GM21723 (cell line): Measurements from ENCODE around the gene CD63.
A peak's percentile ranks its signal among the peaks of the same experiment; 100 is the strongest.
"Not testable (repeated sequence)": the region's sequence is repeated elsewhere in the genome, so short reads cannot be mapped to it uniquely, and the experiment has no call there.

Source experiments
- ATAC-seq: cut with Tn5 transposase; IDR thresholded peaks from one replicate; pipeline ENCODE4 v1.9.1; 2021; ENCODE audit warnings: mild to moderate bottlenecking, moderate library complexity; ENCODE audit not compliant: unreplicated experiment

Gene CD63, protein sequence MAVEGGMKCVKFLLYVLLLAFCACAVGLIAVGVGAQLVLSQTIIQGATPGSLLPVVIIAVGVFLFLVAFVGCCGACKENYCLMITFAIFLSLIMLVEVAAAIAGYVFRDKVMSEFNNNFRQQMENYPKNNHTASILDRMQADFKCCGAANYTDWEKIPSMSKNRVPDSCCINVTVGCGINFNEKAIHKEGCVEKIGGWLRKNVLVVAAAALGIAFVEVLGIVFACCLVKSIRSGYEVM

GRCh38 chr12:55728939-55729818 is at the start of gene CD63:
CD63 (minus strand) TSS chr12:55729009; CDS start chr12:55728341, 668 bp downstream.
- peak; percentile 68 for ATAC-seq

- no peak for ATAC-seq
Observed at GRCh38 chr12:55777856-55778255, 49.0 kb upstream of the CD63 start.

GRCh38 chr12:55771736-55772135 is 42.9 kb upstream of the CD63 start:
- ATAC-seq = no peak

DNA sequence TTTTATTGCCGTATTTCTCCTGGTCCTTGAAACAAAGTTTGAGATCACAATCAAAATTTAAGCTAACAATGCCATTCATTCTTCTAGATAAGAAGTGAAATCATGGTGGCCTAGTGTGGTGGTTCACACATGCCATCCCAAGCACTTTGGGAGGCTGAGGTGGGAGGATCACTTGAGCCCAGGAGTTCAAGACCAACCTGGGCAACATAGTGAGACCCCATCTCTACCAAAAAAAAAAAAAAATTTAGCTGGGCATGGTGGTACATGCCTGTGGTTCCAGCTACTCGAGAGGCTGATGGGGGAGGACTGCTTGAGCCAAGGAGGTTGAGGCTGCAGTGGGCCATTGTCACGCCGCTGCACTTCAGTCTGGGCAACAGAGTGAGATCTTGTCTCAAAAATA is 38.3 kb upstream of the CD63 start:
- ATAC-seq = no peak

DNA sequence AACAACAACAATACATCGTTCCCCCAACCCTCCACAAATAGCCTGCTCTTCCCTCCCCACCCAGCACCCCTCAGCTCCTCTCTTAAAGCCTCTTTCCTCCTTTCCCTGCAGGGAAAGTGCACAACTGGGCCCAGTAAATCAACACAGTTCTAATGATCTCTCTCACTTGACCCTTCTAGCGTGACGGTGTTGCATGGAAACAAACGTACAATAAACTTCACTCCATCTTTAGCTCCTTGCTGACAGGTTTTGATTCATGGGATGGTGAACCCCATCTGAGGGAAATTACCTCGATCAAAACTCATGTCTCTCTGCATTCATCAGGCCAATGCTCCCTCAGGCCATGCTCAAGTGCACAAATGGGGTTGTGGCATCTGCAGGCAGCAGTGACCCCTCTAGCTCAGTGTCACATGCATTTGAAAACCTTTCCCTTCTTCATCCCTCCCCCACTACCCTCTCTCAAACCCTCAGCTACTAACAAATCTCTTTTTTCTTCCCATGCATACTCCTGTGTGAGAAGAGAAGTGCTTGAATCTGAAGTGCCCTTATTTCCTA is 37.0 kb upstream of the CD63 start:
- no peak for ATAC-seq

DNA sequence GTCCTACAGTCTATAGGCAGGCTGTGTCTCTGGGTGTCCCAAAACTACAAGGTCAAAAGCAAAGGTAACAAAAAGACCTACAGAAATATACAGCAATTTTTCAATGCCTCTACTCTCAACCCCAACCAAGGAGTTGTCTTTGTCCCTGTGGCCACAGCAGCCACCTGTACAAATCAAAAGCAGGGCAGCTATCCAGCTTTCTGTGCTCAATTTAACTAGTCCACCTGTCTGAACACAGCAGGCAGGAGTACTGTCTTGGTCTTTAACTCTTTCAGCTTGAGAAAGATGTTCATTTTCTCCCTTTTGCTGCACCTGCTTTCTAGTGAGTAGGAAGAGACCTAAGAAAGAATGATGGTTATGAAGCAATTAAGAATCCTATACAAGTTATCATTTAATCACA is 33.8 kb upstream of the CD63 start:
- ATAC-seq = no peak

GRCh38 chr12:55760663-55761062 is 31.9 kb upstream of the CD63 start:
- ATAC-seq = no peak

- not testable (repeated sequence) for ATAC-seq
Observed at GRCh38 chr12:55758575-55758974, 29.8 kb upstream of the CD63 start.

DNA sequence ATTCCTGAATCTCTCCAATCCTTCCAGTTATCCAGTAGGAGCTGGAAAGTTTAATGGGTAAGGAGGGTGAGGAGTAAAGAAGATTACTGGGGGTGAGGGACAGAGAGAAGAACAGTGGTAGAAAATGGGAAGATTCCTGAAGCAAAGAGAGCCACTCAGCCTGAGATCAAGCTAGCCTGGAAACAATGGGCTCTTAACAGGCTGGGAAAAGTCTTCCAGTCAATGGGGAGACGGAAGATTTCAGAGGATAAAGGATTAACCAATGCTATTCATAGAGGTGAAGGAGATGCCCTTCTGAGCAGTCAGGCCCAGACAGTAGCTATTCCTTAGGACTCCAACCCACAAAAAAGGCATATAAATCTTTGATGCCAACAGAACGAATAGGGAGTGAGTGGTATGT is 28.9 kb upstream of the CD63 start:
- ATAC-seq = no peak

DNA sequence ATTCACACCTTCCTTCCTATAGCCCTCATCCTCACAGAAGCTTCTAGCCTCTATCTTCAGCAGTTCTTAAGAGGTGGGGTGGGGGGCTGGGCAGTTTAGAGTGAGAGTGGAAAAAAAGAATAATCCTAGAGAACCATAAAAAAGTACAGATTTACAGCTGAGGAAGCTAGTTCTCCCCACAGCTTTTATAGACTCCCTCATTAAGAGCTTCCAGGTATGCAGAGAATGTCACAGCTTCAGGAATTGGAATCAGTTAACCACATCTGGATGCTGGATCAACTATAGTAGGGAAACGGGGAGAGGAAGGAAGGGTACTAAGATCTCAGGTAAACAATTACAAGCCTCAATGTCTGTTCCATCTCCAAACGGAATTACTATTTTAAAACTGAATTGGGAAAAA is 26.4 kb upstream of the CD63 start:
- ATAC-seq = no peak

DNA sequence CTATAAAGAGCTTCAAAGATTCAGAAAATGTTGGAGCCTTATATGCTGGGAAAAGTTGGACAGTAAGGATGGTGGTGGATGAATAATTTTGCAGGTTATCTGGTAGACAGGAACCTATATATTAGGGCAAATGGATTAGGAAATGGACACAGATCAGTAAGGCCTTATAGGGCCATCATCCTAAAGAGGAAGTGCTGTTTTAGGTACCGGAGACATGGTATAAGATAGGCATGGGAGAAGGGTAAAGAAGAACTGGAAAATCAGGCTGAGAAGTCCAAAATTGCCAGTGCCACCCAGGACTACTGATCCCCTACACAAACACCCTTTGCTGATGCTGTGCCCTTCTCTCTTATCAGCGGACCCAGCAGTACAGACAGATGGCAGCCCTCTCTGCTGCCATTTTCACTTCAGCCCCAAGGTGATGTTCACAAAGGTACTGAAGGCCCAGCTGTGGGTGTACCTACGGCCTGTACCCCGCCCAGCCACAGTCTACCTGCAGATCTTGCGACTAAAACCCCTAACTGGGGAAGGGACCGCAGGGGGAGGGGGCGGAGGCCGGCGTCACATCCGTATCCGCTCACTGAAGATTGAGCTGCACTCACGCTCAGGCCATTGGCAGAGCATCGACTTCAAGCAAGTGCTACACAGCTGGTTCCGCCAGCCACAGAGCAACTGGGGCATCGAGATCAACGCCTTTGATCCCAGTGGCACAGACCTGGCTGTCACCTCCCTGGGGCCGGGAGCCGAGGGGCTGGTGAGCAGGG is 19.6 kb upstream of the CD63 start:
- ATAC-seq = no peak

GRCh38 chr12:55746913-55747231 is 18.1 kb upstream of the CD63 start:
- no peak for ATAC-seq

- no peak for ATAC-seq
Observed at GRCh38 chr12:55746174-55746912, 17.5 kb upstream of the CD63 start.

- no peak for ATAC-seq
Observed at GRCh38 chr12:55745361-55746173, 16.8 kb upstream of the CD63 start.

- ATAC-seq = no peak
Observed at GRCh38 chr12:55744340-55745030, 15.7 kb upstream of the CD63 start.

DNA sequence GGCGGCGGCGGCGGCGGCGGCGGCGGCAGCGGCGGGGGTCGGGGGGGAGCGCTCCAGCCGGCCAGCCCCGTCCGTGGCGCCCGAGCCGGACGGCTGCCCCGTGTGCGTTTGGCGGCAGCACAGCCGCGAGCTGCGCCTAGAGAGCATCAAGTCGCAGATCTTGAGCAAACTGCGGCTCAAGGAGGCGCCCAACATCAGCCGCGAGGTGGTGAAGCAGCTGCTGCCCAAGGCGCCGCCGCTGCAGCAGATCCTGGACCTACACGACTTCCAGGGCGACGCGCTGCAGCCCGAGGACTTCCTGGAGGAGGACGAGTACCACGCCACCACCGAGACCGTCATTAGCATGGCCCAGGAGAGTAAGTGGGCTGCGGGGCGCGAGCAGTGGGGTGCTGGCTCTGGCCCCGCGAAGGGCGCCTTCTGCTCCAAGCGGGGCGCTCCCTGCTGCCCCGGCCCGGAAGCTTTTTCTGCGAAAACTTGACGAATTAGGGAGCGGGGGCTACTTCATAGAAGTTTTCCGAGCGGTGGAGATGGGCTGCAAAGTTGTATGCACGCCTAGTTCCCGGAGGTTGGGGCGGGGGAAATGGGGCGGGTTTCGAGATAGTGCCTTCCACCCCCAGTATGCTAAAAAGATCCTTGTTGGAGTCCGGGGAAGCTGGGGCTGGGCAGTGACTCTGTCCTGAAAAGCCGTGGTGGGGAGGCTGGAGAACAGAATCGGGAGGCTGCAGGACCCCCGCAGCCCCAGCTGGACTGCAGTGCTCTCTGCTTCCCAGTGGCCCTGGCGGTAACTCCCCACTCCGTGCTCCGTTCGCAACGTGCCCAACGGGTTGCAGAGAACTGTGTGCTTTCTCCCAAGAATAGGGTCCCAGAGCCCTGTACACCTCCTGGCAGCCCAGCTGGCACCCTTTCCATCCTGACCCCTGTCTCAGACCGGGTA is 14.9 kb upstream of the CD63 start:
- peak; percentile 46 for ATAC-seq

- peak; percentile 36 for ATAC-seq
Observed at GRCh38 chr12:55742719-55743405, 14.1 kb upstream of the CD63 start, which contains the start of gene GDF11. GDF11 (plus strand) TSS chr12:55743122; CDS start chr12:55743317, 195 bp downstream.
